ENCODE results near the gene FHDC1. TPM values are rescaled to one million over a fixed set of nuclear protein-coding genes. Genes with fewer than 3 reads are reported as not detected.

The FHDC1 gene
- total RNA-seq, 1 donor from 2014 or later, result 3.7 TPM

GRCh38 chr4:153014460-153014859 lies 78.3 kb downstream of the FHDC1 start:
- Histone ChIP-seq H3K9ac (ENCODE audit: low read depth in 1 of 3, low read length in 3 of 3) (no peak overlapping the region), H3K9me3 (ENCODE audit: control insufficient read depth in 3 of 3, low read length in 3 of 3) (no peaks in the 10 kb centered on the region), H3K4me1 (ENCODE audit: control insufficient read depth in 3 of 3, insufficient read depth in 3 of 3, low read length in 3 of 3) (no peaks in the 10 kb centered on the region), H3K4me3 (ENCODE audit: low read length in 3 of 3) (no peak overlapping the region), H3K27ac (ENCODE audit: low read depth, low read length) (no peak overlapping the region), H3K27me3 (ENCODE audit: control insufficient read depth in 3 of 3, insufficient read depth in 3 of 3, low read length in 3 of 3) (no peaks in the 10 kb centered on the region), H3K36me3 (ENCODE audit: control insufficient read depth in 3 of 3, insufficient read depth in 3 of 3, low read length in 3 of 3) (no peaks in the 10 kb centered on the region)

GRCh38 chr4:153016592-153016991 lies 80.5 kb downstream of the FHDC1 start:
- H3K4me1 ChIP-seq (ENCODE audit: control insufficient read depth in 3 of 3, insufficient read depth in 3 of 3, low read length in 3 of 3), result no peaks in the 10 kb centered on the region
- no peak overlapping the region for H3K9ac ChIP-seq (ENCODE audit: low read depth in 1 of 3, low read length in 3 of 3)
- H3K4me3 ChIP-seq (ENCODE audit: low read length in 3 of 3), result no peak overlapping the region

GRCh38 chr4:153018031-153018430 lies 81.9 kb downstream of the FHDC1 start:
- Histone ChIP-seq H3K9me3 (ENCODE audit: control insufficient read depth in 3 of 3, low read length in 3 of 3) (no peaks in the 10 kb centered on the region), H3K4me1 (ENCODE audit: control insufficient read depth in 3 of 3, insufficient read depth in 3 of 3, low read length in 3 of 3) (no peaks in the 10 kb centered on the region), H3K9ac (ENCODE audit: low read depth in 1 of 3, low read length in 3 of 3) (no peak overlapping the region)

More at GRCh38 chr4:153016592-153016991, 80.5 kb downstream of the FHDC1 start:
- no peaks in the 10 kb centered on the region for H3K9me3 ChIP-seq (ENCODE audit: control insufficient read depth in 3 of 3, low read length in 3 of 3)
- H3K27me3 ChIP-seq (ENCODE audit: control insufficient read depth in 3 of 3, insufficient read depth in 3 of 3, low read length in 3 of 3), result no peaks in the 10 kb centered on the region
- no peaks in the 10 kb centered on the region for H3K36me3 ChIP-seq (ENCODE audit: control insufficient read depth in 3 of 3, insufficient read depth in 3 of 3, low read length in 3 of 3)
- H3K27ac ChIP-seq (ENCODE audit: low read depth, low read length), result no peak overlapping the region

GRCh38 chr4:153018684-153019083 lies 82.6 kb downstream of the FHDC1 start:
- H3K9me3 ChIP-seq (ENCODE audit: control insufficient read depth in 3 of 3, low read length in 3 of 3), result no peaks in the 10 kb centered on the region
- no peaks in the 10 kb centered on the region for H3K36me3 ChIP-seq (ENCODE audit: control insufficient read depth in 3 of 3, insufficient read depth in 3 of 3, low read length in 3 of 3)
- H3K27me3 ChIP-seq (ENCODE audit: control insufficient read depth in 3 of 3, insufficient read depth in 3 of 3, low read length in 3 of 3), result peaks cover 0 to 10% (median 0%) of the 10 kb centered on the region in 3 donors
- H3K27ac ChIP-seq (ENCODE audit: low read depth, low read length), result no peak overlapping the region
- H3K4me1 ChIP-seq (ENCODE audit: control insufficient read depth in 3 of 3, insufficient read depth in 3 of 3, low read length in 3 of 3), result no peaks in the 10 kb centered on the region
- no peak overlapping the region for H3K9ac ChIP-seq (ENCODE audit: low read depth in 1 of 3, low read length in 3 of 3)
- H3K4me3 ChIP-seq (ENCODE audit: low read length in 3 of 3), result no peak overlapping the region

More at GRCh38 chr4:153018031-153018430, 81.9 kb downstream of the FHDC1 start:
- Histone ChIP-seq H3K27ac (ENCODE audit: low read depth, low read length) (no peak overlapping the region), H3K36me3 (ENCODE audit: control insufficient read depth in 3 of 3, insufficient read depth in 3 of 3, low read length in 3 of 3) (no peaks in the 10 kb centered on the region), H3K27me3 (ENCODE audit: control insufficient read depth in 3 of 3, insufficient read depth in 3 of 3, low read length in 3 of 3) (peaks cover 0 to 7% (median 0%) of the 10 kb centered on the region in 3 donors), H3K4me3 (ENCODE audit: low read length in 3 of 3) (no peak overlapping the region)

GRCh38 chr4:153019906-153020305 lies 83.8 kb downstream of the FHDC1 start:
- Histone ChIP-seq H3K27me3 (ENCODE audit: control insufficient read depth in 3 of 3, insufficient read depth in 3 of 3, low read length in 3 of 3) (peaks cover 0 to 10% (median 0%) of the 10 kb centered on the region in 3 donors), H3K9ac (ENCODE audit: low read depth in 1 of 3, low read length in 3 of 3) (no peak overlapping the region), H3K4me3 (ENCODE audit: low read length in 3 of 3) (no peak overlapping the region), H3K9me3 (ENCODE audit: control insufficient read depth in 3 of 3, low read length in 3 of 3) (no peaks in the 10 kb centered on the region), H3K36me3 (ENCODE audit: control insufficient read depth in 3 of 3, insufficient read depth in 3 of 3, low read length in 3 of 3) (no peaks in the 10 kb centered on the region), H3K27ac (ENCODE audit: low read depth, low read length) (no peak overlapping the region), H3K4me1 (ENCODE audit: control insufficient read depth in 3 of 3, insufficient read depth in 3 of 3, low read length in 3 of 3) (no peaks in the 10 kb centered on the region)

- Histone ChIP-seq H3K36me3 (ENCODE audit: control insufficient read depth in 3 of 3, insufficient read depth in 3 of 3, low read length in 3 of 3) (no peaks in the 10 kb centered on the region), H3K4me3 (ENCODE audit: low read length in 3 of 3) (no peak overlapping the region), H3K9me3 (ENCODE audit: control insufficient read depth in 3 of 3, low read length in 3 of 3) (no peaks in the 10 kb centered on the region), H3K9ac (ENCODE audit: low read depth in 1 of 3, low read length in 3 of 3) (no peak overlapping the region), H3K27me3 (ENCODE audit: control insufficient read depth in 3 of 3, insufficient read depth in 3 of 3, low read length in 3 of 3) (peaks cover 0 to 10% (median 0%) of the 10 kb centered on the region in 3 donors), H3K4me1 (ENCODE audit: control insufficient read depth in 3 of 3, insufficient read depth in 3 of 3, low read length in 3 of 3) (no peaks in the 10 kb centered on the region), H3K27ac (ENCODE audit: low read depth, low read length) (no peak overlapping the region)
Measured at GRCh38 chr4:153020457-153020856, 84.3 kb downstream of the FHDC1 start.

GRCh38 chr4:153021276-153021675 lies 85.2 kb downstream of the FHDC1 start:
- Histone ChIP-seq H3K27ac (ENCODE audit: low read depth, low read length) (no peak overlapping the region), H3K36me3 (ENCODE audit: control insufficient read depth in 3 of 3, insufficient read depth in 3 of 3, low read length in 3 of 3) (no peaks in the 10 kb centered on the region), H3K9ac (ENCODE audit: low read depth in 1 of 3, low read length in 3 of 3) (no peak overlapping the region), H3K4me3 (ENCODE audit: low read length in 3 of 3) (no peak overlapping the region), H3K9me3 (ENCODE audit: control insufficient read depth in 3 of 3, low read length in 3 of 3) (no peaks in the 10 kb centered on the region), H3K27me3 (ENCODE audit: control insufficient read depth in 3 of 3, insufficient read depth in 3 of 3, low read length in 3 of 3) (peaks cover 0 to 10% (median 0%) of the 10 kb centered on the region in 3 donors), H3K4me1 (ENCODE audit: control insufficient read depth in 3 of 3, insufficient read depth in 3 of 3, low read length in 3 of 3) (no peaks in the 10 kb centered on the region)

- peaks cover 0 to 10% (median 0%) of the 10 kb centered on the region in 3 donors for H3K27me3 ChIP-seq (ENCODE audit: control insufficient read depth in 3 of 3, insufficient read depth in 3 of 3, low read length in 3 of 3)
- H3K9me3 ChIP-seq (ENCODE audit: control insufficient read depth in 3 of 3, low read length in 3 of 3), result no peaks in the 10 kb centered on the region
- H3K9ac ChIP-seq (ENCODE audit: low read depth in 1 of 3, low read length in 3 of 3), result no peak overlapping the region
- no peaks in the 10 kb centered on the region for H3K4me1 ChIP-seq (ENCODE audit: control insufficient read depth in 3 of 3, insufficient read depth in 3 of 3, low read length in 3 of 3)
- H3K36me3 ChIP-seq (ENCODE audit: control insufficient read depth in 3 of 3, insufficient read depth in 3 of 3, low read length in 3 of 3), result no peaks in the 10 kb centered on the region
- H3K4me3 ChIP-seq (ENCODE audit: low read length in 3 of 3), result no peak overlapping the region
- no peak overlapping the region for H3K27ac ChIP-seq (ENCODE audit: low read depth, low read length)
Measured at GRCh38 chr4:153022241-153022715, 86.2 kb downstream of the FHDC1 start.

GRCh38 chr4:153023139-153023538 lies 87.0 kb downstream of the FHDC1 start:
- Histone ChIP-seq H3K9me3 (ENCODE audit: control insufficient read depth in 3 of 3, low read length in 3 of 3) (no peaks in the 10 kb centered on the region), H3K27me3 (ENCODE audit: control insufficient read depth in 3 of 3, insufficient read depth in 3 of 3, low read length in 3 of 3) (peaks cover 0 to 10% (median 0%) of the 10 kb centered on the region in 3 donors), H3K4me3 (ENCODE audit: low read length in 3 of 3) (no peak overlapping the region), H3K9ac (ENCODE audit: low read depth in 1 of 3, low read length in 3 of 3) (no peak overlapping the region), H3K36me3 (ENCODE audit: control insufficient read depth in 3 of 3, insufficient read depth in 3 of 3, low read length in 3 of 3) (no peaks in the 10 kb centered on the region), H3K27ac (ENCODE audit: low read depth, low read length) (no peak overlapping the region), H3K4me1 (ENCODE audit: control insufficient read depth in 3 of 3, insufficient read depth in 3 of 3, low read length in 3 of 3) (no peaks in the 10 kb centered on the region)

GRCh38 chr4:153023692-153024394 lies 87.7 kb downstream of the FHDC1 start:
- Histone ChIP-seq H3K4me3 (ENCODE audit: low read length in 3 of 3) (no peak overlapping the region), H3K9me3 (ENCODE audit: control insufficient read depth in 3 of 3, low read length in 3 of 3) (peaks cover 0 to 1% (median 0%) of the 10 kb centered on the region in 3 donors), H3K27me3 (ENCODE audit: control insufficient read depth in 3 of 3, insufficient read depth in 3 of 3, low read length in 3 of 3) (peaks cover 0 to 10% (median 0%) of the 10 kb centered on the region in 3 donors), H3K27ac (ENCODE audit: low read depth, low read length) (no peak overlapping the region), H3K36me3 (ENCODE audit: control insufficient read depth in 3 of 3, insufficient read depth in 3 of 3, low read length in 3 of 3) (no peaks in the 10 kb centered on the region), H3K9ac (ENCODE audit: low read depth in 1 of 3, low read length in 3 of 3) (no peak overlapping the region), H3K4me1 (ENCODE audit: control insufficient read depth in 3 of 3, insufficient read depth in 3 of 3, low read length in 3 of 3) (no peaks in the 10 kb centered on the region)
